Mammary microvascular endothelial cell (primary cell): ENCODE data around the gene CEBPE. TPM values are rescaled to one million over a fixed set of nuclear protein-coding genes. Genes with fewer than 3 reads are reported as not detected.

Source experiments
- total RNA-seq: library from RNA; depleted of rRNA; stranded (reverse); fragments of >200 nt; gene quantifications from 2 replicates; pipeline ENCODE4 v1.2.3, GENCODE V29; 2015

The CEBPE gene
- not detected in 2 replicates for total RNA-seq

DNA sequence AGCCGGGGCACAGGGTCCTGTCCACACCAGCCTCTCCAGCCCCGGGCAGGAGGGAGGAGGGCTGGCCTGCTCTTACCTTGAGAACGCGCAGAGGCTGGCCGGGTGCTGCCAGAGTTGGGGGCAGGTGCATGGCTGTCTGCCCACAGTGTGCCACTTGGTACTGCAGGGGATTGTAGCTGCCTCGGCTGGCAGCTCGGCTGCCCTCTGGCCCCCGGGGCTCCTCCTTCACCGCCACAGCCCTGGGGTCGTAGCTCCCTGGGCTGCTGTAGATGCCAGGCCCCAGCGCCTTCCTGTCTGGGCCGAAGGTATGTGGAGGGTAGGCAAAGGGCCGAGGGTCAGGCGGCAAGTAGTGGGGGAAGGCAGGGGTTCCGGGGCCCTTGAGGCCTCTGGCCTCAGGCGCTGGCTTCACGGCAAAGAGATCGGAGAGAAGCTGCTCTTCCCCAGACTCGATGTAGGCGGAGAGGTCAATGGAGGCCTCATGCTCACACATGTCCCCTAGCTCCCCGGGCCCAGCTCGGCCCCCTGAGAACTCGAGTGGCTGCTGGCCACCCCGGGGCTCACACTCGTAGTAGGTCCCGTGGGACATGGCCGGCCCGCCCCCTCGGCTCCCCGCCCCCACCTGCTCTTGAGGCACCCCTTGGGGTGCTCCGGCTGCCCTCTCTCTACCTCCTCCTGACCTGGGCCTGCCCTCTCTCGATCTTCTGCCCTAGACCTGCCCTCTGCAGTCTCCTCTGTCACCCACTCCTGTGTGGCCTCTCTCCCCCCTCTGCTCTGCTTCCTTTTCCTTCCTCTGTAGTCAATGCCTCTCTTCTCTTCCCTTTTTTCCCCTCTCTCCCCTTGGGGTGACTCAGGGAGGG is at the start of gene CEBPE:
Gene CEBPE, minus strand, starts transcription at position 750 of the 857 bp plus-strand sequence. Its CDS starts 164 bp downstream, at position 586.

DNA sequence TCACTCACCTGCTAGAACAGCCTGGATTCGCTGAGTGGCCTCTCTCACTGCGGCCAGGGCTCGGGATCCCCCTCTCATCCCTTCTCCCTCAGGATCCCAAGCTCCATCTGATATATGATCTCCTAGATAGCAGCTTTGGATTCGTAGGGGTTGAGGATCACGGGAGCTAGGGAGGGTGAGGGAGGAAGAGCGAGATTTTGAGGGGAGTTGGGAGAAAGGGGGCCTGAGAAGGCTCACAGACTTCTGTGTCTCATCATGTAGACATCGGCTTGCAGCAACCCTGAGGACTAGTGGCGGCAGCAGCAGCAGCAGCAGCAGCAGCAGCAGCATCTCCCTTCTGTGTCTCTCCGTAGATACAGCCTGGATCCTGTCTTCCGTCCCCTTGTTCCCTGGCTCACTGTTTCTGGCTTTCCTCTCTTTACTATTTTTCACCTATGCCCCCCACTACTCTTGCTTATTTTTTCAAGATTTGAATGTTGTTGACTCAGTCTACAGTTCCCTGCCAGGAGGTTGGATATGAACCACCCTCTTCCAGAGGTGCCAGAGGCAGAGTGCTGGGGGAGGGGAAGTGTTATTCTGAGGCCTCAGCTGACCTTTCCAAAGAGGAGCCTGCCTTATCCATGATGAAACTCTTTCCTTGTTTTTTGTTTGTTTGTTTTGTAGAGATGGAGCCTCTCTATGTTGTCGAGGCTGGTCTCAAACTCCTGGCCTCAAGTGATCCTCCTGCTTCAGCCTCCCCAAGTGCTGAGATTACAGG is 14.3 kb downstream of the CEBPE start, which contains the start of gene CIROP:
Gene CIROP, minus strand, starts transcription at position 399 of the 757 bp plus-strand sequence. Its CDS starts 69 bp downstream, at position 330.

DNA sequence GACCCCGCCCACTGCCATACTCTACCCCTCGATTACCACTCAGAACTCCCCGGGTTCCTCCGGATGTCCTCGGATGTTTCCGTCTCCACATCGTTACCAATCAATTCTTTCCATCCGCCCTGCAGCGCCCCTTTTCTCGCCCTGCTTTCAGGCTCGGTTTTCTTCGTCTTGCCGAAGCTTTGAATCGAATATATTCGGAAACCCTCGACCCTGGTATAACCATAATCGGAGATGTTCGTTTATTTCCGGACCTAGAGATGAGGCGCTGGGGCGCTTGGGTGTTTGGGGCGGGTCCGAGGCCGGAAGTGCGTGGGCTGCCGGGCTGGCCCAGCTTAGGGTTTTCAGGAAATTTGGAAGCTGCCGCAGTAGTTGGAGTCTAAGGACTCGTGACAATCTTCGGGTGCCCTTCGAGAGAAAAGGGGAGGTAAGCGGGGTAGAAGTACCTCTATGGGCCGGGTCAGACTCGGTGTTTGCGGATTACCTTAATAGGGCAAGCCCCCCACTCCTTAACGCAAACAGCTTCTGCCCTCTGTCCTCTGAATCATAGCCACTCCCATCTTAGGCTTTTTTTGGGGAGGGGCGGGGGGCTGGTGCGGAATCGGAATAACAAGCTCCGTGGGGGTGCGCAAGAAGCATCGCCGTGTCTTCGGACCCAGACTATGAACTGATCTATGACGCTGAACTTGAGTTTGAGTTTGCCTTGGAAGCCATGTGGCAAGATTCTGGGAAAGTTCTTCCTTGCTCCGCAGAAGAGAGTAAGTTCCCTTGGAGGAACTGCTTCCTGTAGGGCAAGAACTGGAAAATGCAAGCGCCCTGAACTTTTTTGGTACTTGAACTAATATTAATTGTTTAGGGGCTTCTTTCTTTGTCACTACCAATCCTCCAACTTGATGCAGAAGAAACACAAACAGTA is 23.6 kb downstream of the CEBPE start, which contains the start of gene C14orf119:
Gene C14orf119, plus strand, starts transcription at position 310 of the 913 bp plus-strand sequence. CDS start 2,154 bp downstream, outside the sequence.

DNA sequence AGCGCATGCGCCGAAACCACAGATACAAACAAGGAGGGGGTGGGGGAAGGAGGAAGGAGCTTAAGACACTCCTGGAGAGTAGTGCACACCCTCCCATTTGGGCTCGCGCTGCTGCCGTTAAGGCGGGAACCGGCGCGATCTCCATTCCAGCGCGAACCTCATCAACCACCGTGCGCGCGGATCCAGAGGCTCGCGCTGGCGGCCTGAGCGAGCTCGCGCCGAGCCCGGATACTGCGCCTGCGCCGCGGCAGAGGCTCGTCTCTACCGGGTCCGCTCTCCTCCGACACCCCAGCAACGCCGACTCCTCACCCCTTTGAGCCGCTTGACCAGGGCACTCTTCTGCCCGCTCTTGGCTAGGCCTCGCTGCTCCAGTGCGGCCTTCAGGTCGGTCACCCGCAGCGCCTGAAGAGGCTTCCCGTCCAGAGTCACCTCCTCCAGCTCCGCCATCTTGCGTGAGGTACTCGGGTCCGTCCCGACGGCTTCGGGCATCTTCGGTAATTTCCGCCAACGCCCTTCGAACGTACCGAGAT is 24.3 kb downstream of the CEBPE start, which contains the start of gene ACIN1:
Gene ACIN1, minus strand, starts transcription at position 471 of the 530 bp plus-strand sequence. Its CDS starts 24 bp downstream, at position 447.

Other genes with a start within 250 kb of the CEBPE start
- gene LRP10, start 247.5 kb downstream of the CEBPE start, total RNA-seq, result 108 and 118 TPM in 2 replicates
- 0.27 TPM in 1 of 2 replicates, not detected in the other for gene REM2, start 236.0 kb downstream of the CEBPE start, total RNA-seq
- 56.8 and 79.5 TPM in 2 replicates for gene RBM23, start 200.1 kb downstream of the CEBPE start, total RNA-seq
- gene PRMT5, start 189.9 kb downstream of the CEBPE start, total RNA-seq, result 71.5 and 73.8 TPM in 2 replicates
- gene HAUS4, start 162.2 kb downstream of the CEBPE start, total RNA-seq, result 61.1 and 74.4 TPM in 2 replicates
- gene AJUBA, start 136.7 kb downstream of the CEBPE start, total RNA-seq, result 44.1 and 45.2 TPM in 2 replicates
- gene C14orf93, start 109.1 kb downstream of the CEBPE start, total RNA-seq, result 5.8 and 8.2 TPM in 2 replicates
- 359 and 397 TPM in 2 replicates for gene PSMB5, start 84.4 kb downstream of the CEBPE start, total RNA-seq
- gene PSMB11, start 77.0 kb downstream of the CEBPE start, total RNA-seq, result not detected in 2 replicates
- gene CDH24, start 61.7 kb downstream of the CEBPE start, total RNA-seq, result 11.5 and 16.7 TPM in 2 replicates
- 65.8 and 66.5 TPM in 2 replicates for gene ACIN1, start 24.1 kb downstream of the CEBPE start, total RNA-seq
- 32.6 and 57.0 TPM in 2 replicates for gene C14orf119, start 23.8 kb downstream of the CEBPE start, total RNA-seq
- gene CIROP, start 14.3 kb downstream of the CEBPE start, total RNA-seq, result not detected in 2 replicates
- not detected in 2 replicates for gene SLC7A8, start 64.4 kb upstream of the CEBPE start, total RNA-seq
- not detected in 2 replicates for gene RNF212B, start 118.7 kb upstream of the CEBPE start, total RNA-seq
- gene HOMEZ, start 166.9 kb upstream of the CEBPE start, total RNA-seq, result 5.9 and 6.7 TPM in 2 replicates
- 1.00 and 2.1 TPM in 2 replicates for gene PPP1R3E, start 183.6 kb upstream of the CEBPE start, total RNA-seq
- gene BCL2L2, start 187.6 kb upstream of the CEBPE start, total RNA-seq, result 7.7 and 11.4 TPM in 2 replicates
- gene PABPN1, start 202.2 kb upstream of the CEBPE start, total RNA-seq, result 61.6 and 76.0 TPM in 2 replicates
- gene SLC22A17, start 233.6 kb upstream of the CEBPE start, total RNA-seq, result 0.20 TPM in 1 of 2 replicates, not detected in the other
- not detected in 2 replicates for gene EFS, start 245.9 kb upstream of the CEBPE start, total RNA-seq